DLD1 (cell line): ENCODE results near the gene PRR35.

Experiments
- in situ Hi-C: cut with HindIII; loops from 2 replicates; pipeline ENCODE4 v1.10.0; 2017; ENCODE audit warnings: low sequenced_read_pairs

Gene PRR35

DNA sequence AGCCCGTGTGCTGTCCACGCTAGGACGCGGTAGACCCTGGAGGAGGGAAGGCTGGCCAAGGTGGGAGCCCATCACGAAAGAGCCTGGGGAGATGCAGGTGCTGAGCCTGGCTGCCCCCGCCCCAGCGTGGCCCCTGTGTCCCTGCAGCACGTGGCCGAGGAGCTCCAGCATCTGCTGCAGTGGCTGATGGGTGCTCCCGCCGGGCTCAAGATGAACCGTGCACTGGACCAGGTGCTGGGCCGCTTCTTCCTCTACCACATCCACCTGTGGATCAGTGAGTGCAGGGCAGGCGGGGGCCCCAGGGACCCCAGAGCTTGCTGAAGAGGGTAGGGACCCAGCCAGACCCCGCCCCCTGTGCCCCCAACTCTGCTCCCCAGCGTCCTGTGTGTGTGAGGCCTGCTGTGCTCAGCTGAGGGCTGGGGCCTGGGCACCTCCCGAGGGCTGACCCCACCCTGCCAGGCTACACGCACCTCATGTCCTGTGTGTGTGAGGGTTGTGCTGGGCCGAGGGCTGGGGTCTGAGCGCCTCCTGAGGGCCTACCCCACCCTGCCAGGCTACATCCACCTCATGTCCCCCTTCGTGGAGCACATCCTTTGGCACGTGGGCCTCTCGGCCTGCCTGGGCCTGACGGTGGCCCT, 18.2 kb downstream of the PRR35 start:
- in situ Hi-C loops = no loop called here

DNA sequence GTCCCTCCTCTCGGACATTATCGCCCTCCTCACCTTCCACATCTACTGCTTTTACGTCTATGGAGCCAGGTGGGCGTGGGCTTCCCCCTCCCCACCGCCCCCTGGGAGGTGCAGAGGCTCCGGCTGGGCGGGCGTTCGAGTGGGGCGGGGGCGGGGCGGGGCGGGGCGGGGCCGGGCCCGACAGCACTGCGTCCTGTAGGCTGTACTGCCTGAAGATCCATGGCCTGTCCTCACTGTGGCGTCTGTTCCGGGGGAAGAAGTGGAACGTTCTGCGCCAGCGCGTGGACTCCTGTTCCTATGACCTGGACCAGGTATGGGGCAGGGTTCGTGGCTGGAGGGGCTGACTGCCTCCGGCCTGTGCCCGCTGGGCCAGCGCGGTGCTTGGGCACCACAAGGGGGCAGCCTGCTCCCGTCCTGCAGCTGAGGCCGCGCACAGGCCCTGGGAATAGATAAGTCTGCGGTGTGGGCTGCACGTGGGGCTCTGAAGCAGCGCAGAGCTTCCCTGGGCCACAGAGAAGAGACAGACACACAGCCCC, 18.7 kb downstream of the PRR35 start:
- in situ Hi-C loops = no loop called here

DNA sequence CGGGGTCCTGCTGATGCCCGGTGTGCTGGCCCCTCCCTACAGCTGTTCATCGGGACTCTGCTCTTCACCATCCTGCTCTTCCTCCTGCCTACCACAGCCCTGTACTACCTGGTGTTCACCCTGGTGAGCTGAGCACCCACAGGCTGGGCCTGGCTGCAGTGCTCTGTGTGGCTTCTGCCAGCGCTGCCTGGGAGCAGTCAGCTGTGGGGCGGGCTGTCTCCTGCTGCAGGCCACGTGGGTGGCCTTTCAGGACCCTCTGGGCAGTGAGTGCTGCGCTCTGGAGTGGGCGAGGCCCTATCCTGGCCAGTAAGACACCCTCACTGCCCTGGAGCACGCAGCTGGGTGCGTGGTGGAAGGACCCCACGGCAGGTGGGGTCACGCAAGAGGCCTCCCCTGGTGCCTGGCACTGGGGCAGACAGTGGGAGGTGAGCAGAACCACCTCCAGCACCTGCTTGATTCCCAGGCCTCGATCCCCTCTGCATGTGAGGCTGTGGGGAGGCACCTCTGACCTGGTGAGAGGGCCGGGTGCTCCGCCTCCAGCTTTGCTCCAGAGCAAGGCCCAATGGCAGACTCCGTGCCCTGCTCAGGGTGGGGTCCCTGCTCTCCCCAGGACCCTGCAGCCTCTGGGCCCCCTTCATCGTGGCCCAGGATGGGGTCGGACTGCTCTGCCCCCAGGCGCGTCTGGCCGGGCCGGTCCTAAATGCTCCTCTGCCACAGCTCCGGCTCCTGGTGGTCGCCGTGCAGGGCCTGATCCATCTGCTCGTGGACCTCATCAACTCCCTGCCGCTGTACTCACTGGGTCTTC, 20.1 kb downstream of the PRR35 start:
- in situ Hi-C loops = no loop called here

DNA sequence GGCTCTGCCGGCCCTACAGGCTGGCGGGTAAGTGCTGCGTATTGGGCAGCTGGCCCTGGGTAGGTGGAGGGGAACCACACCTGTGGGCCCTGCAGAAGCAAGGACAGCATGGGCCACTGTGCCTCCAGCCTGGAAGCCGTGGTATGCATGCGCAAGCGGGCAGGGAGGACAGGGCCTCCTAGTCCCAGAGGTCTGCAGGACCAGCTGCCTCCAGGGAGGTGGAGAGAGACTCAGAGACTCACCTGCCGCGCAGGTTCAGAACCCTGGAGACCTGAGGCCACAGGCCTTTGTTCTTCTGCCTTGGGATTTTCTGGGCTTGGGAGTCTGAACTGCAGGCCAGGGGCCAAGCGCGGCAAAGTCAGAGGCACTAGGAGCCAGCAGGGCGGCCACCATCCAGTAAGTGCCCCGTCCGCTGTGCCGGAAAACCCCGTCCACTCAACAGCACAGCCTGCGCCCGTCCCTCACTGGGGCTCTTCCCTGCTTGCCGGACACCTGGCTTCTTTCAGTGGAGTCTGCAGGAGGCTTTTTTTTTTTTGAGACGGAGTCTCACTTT, 20.8 kb downstream of the PRR35 start:
- in situ Hi-C loops = no loop called here

DNA sequence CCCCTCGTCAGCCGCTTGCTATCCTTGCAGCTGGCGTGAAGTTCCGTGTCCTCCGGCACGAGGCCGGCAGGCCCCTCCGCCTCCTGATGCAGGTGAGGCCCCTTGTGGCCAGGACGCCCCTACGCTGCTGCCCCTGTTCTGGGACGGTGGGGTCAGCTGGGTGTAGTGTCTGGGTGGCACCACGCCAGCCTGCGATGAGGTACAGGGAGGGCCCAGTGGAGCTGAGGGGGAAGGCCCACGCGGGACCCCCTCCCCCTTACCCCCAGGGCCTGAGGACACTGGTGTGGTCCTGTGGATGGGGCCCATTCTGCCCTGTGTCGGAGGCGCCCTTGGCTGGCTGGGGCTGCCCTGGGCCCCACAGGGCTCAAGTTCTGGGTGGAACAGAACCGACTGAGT, 22.0 kb downstream of the PRR35 start:
- in situ Hi-C loops = no loop called here

DNA sequence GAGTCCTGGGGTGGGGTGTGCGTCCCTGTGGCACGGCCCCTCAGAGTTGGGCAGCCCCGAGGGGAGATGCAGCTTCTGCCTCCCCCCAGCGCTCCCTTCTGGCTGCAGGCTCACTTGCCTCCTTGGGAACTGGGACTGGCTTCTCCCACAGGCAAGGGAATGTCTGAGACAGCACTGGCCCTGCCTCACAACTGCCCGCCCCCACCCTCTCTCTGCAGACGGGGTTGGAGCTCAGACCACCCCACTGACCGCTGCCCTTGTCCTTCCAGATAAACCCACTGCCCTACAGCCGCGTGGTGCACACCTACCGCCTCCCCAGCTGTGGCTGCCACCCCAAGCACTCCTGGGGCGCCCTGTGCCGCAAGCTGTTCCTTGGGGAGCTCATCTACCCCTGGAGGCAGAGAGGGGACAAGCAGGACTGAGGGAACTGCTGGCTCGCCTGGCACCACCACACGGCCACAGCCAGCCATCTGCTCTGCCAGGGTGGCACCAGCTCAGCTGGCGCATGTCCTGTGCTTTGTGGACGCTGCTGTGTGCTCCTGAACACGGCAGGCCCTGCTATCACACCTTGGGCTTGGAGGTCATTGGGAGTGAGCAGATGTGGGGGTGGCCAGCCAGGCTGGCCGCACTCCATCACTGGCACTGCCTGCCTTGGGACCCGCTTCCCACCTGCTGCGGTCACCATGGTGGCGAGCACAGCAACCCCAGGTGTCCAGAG, 22.6 kb downstream of the PRR35 start:
- in situ Hi-C loops = no loop called here

DNA sequence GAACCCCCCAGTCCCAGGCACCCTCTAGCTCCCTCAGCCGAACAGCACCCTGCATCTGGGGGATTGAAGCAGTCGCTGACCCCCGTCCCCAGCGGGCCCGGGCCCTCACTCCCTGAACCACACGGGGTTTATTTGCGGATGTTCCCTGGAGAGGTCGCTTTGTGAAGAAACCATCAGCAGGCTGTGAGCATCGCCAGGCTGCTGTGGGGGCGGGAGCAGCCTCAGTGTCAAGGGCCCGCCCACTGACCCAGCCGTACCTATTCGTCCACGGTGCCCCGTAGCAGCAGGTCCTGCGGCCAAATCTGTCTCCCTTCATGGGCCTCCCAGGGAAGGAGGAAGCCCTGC, 23.2 kb downstream of the PRR35 start:
- in situ Hi-C loops = no loop called here

DNA sequence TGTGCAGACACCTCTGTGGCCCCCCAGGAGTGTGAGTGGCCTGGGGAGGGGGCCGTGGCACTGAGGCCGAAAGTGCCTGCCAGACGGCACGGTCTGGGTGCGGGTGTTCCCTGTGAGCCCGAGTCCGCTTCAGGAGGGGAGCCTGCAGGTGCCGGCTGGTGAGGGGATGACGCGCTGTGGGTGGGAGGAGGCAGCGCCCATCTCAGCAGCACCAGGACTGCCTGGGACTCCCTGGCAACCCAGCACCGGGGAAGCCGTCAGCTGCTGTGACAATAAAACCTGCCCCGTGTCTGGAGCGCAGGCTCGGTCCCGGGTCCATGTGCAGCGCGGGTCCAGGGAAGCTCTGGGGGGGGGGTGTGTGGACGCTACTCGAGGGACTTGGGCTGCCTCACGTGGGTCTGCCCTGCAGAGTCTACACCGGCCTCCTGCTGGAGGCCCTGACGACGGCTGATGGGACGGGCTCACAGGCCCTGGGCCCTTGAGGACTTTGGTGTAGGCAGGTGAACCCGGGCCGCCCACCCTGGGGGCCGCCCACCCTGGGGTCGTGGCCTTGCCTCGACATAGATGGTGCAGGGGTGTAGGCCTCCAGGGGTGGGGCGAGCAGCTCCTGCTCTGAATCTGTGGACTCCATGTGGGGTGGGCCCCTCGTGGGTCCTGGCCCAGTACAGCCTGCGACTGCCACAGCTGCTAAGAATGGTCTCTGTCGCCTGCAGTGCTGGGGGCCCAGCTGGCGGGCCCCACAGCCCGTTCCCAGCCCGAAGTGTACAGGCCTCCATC, 23.8 kb downstream of the PRR35 start:
- in situ Hi-C loops = no loop called here

DNA sequence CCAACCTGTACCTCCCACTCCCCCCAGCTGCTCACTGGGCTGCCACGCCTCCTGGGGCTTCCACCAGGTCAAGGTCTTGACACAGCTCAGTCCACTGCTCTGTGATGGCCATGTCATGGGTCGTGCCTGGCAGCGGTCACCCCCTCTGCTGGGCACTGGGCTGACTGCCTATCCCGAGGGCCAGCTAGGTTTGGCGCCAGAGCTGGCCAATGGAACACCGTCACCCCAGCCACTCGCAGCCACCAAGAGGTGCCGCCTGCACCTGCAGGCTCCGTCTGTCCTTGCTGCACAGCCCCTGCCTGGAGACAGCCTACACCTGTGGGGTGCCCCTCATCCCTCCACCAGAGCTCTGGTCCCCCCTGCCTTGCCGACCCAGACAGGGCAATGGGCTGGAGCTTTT, 25.2 kb downstream of the PRR35 start:
- in situ Hi-C loops = no loop called here

DNA sequence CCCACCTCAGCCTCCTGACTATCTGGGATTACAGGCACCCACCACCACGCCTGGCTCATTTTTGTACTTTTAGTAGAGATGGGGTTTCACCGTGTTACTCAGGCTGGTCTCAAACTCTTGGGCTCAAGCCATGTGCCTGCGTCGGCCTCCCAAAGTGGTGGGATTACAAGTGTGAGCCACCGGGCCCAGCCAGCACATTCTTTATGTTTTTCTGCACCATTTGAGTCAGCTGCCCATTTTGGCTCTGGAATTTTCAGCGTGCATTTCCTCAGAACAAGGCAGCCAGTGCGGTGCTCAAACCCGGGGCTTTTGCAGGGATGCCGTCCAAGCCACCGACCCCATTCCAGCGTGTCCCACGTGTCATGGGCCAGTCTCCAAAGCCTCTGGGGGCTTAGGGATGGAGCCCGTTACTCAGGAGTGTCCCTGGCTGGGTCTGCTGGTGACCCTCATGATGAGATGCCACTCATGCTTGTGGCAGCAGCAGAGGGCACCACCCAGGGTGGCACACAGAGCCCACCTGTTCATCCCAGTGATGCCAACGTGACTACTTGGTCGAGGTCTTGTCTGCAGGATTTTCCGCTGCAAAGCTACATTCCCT, 26.0 kb downstream of the PRR35 start:
- in situ Hi-C loops = no loop called here

DNA sequence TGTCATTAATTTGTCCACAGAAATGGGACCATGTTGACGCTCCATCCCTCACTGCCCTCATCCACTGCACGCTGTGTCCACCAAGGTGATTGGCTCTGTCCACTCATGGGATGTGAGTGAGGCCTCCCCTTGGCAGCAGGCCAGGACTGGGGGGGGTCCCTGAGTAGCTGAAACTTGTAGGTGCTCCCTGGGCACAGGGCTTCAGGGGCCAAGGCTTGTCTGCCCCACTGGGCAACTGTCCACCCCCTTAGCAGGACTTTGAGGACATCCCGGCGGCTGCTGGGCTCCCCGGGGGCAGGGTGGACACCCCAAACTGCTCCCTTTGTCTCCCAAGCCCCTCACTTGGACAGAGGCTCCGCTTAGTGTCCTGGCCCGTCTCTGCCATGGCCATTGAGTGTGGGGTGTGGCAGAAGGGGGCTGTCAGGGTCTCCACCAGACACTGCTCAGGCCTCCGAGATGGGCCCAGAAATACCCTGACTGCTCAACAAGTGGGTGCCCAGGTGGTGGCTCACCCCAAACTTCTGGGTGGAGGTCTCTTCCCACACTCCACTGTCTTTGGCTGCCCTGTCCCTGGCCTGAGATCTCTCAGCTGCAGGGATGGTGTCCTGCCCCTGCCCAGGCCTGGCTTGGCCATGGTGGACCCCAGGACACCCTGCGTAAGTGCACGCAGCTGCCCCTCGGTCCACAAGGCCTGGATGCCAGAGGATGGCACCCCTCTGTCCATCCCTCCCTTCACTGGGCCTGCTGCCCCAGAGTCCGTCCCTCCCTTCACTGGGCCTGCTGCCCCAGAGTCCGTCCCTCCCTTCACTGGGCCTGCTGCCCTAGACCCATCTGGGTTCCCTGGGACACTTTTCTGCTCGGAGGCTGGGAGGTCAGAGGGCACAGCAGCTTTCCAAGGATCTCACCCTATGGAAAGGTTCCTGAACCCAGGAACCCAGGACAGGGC, 26.7 kb downstream of the PRR35 start:
- in situ Hi-C loops = no loop called here

DNA sequence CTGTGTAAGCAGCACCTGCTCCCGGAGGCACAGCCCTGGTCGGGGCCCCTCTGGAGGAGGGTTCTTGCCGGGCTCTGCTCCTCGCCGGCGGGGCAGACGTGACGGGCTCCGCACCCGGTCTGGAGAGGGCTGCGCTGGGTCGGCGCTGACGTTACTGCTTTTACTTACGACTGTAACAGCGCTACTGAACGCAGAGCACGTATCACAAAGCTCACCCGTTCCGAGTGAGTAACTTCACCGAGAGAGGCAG, 28.4 kb downstream of the PRR35 start:
- in situ Hi-C loops = no loop called here

DNA sequence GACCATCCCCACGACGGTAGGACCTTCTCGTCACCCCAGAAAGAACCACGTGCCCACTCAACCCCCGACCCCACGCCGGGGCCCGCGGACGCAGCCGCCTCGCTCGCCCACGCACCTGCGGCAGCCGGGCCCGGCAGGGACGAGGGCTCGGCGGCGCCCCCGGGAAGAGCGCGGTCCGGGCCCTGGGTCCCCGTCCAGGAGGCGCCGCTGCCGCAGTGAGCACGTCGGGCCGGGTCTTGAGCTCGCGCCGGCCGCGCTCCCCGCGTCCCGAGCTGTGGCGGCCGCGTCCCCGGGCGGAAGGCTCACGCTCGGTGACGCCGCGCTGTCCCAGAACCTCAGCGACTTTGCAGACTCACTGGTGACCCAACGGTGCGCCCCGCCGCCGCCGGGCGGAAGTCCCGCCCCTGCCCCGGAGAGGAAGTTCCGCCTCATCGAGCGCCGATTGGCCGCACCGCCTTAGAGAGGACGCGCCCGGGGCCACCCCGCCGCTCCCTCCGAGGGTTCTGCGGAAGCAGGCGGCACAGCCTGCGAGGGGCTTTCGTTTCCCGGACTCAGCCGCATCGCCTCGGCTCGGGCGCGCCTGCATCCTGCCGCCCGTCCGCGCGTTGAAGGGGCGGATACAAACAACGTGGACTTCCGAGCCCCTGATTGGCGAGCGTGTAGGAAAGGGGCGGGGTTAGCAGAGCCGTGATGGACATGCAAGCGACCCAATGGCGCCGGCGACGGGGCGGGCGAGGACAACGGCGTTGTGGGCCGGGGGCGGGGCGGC, 28.9 kb downstream of the PRR35 start:
- in situ Hi-C loops = no loop called here

DNA sequence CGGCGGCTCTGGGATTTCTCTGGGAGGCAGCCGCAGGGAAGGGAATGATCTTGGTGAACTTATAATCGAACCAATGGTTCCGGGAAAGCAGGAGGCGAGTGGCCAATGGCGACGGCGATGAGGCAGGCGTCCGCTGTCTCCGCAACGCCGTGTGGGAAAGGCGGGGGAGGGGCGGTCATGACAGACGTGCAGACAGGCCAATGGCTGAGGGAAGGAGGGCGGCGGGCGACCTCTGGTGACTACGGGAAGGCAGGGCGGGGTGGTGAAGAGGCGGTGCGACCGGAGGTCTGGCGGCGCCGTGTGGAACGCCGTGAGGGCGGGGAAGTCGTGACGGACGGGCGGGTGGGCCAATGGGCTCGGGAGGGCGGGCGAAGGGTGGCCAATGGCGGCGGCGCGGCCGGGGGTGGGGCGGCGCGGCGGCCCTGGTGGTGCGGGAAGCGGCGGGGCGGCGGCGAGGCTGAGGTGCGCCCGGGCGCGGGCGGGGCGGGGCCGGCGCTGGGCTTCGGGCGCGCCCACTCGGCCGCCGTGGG, 29.5 kb downstream of the PRR35 start, which contains the start of gene RAB40C:
RAB40C (plus strand) TSS at position 409 of the 530 bp plus-strand sequence. CDS start 226 bp downstream, outside the sequence.
- in situ Hi-C loops = no loop called here

DNA sequence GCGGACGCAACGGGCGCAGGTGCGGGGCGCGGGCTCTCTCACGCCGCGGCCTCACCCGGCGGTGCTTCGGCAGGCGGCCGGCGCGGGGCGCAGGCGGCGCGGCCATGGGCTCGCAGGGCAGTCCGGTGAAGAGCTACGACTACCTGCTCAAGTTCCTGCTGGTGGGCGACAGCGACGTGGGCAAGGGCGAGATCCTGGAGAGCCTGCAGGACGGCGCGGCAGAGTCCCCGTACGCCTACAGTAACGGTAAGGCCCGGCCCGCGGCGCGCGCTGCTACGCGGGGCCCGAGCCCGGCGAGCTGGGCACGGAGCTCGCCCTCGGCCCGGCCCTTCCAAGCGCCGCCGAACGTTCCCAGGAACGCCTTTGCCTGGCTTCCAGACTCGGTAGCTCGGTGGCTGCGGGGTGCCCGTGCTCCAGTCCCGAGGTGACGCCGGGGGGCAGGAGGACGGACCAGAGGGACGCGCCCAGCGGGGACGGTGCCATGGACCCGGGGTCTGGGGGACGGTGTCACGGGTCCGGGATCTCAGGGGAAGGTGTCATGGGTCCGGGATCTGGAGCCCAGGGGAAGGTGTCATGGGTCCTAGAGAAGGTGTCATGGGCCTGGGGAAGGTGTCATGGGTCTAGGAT, 30.1 kb downstream of the PRR35 start:
- in situ Hi-C loops = no loop called here

DNA sequence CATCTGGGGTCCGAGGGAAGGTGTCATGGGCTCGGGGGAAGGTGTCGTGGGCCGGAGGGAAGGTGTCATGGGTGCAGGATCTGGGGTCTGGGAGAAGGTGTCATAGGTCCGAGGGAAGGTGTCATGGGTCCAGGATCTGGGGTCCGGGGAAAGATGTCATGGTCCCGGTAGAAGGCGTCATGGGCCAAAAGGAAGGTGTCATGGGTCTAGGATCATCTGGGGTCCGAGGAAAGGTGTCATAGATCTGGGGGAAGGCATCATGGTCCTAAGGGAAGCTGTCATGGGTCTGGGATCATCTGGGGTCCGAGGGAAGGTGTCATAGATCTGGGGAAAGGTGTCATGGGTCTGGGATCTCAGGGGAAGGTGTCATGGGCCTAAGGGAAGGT, 30.6 kb downstream of the PRR35 start:
- in situ Hi-C loops = no loop called here

DNA sequence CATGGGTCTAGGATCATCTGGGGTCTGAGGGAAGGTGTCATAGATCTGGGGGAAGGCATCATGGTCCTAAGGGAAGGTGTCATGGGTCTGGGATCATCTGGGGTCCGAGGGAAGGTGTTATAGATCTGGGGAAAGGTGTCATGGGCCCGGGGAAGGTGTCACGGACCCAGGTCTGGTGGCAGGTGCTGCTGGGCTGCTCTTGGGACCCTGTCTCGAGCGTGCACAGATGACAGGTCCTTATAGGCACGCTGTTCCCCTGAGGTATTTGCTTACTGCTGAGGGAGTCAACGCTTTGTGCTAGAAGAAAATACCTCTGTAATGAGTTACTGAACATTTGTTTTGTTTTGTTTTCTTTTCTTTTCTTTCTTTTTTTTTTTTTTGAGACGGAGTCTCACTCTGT, 31.0 kb downstream of the PRR35 start:
- in situ Hi-C loops = no loop called here

DNA sequence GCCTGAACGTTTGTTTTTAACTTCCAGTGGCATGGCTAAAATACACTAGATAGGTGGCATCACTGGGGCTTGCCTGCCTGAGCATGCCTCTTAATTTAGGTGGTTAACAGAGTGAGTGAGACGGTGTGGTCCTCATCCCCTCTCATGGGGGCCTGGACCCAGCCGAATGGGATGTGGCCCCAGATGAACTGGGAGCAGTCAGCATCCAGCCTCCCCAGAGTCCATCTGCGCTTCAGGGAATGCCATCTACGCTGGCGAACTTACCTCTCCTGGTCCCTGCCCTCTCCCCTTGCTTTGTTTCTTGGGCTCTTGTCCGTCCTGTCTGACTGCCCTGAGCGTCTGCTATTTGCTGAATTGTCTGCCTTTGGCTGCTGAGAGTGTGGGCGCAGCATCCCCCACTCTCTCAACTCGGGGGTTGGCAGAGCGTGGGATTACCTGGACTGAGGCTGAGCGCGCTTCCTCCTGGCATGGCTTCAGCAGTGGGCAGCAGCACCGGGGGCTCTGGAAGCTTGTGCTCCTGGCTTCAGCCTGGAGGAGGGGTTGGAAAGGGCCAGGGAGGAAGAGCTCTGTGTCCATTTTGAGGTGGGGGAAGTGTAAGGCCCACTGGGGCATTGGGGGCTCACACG, 31.8 kb downstream of the PRR35 start:
- in situ Hi-C loops = no loop called here
